Skeletal muscle tissue (tissue), 4 donors: ENCODE measurements around the gene EPS8. TPM values are rescaled to one million over a fixed set of nuclear protein-coding genes. Genes with fewer than 3 reads are reported as not detected.
A peak's percentile ranks its signal among the peaks of the same experiment; 100 is the strongest.
"Not testable (repeated sequence)": the region's sequence is repeated elsewhere in the genome, so short reads cannot be mapped to it uniquely, and the experiment has no call there.

Experiments
- H3K27ac ChIP-seq: one replicate; pipeline ENCODE4 v1.7.0; 2013; ENCODE audit warnings: mild to moderate bottlenecking, low read depth, low read length, inconsistent platforms
- H3K27me3 ChIP-seq, 3 donors: one replicate each; pipeline ENCODE4 v1.7.0; 2013; ENCODE audit warnings: low read length in 3 of 3; ENCODE audit not compliant: control insufficient read depth in 3 of 3, insufficient read depth in 3 of 3
- H3K36me3 ChIP-seq, 3 donors: one replicate each; pipeline ENCODE4 v1.7.0; 2013; ENCODE audit warnings: low read length in 3 of 3; ENCODE audit not compliant: control insufficient read depth in 3 of 3, insufficient read depth in 3 of 3
- H3K4me1 ChIP-seq, 3 donors: one replicate each; pipeline ENCODE4 v1.7.0; 2013; ENCODE audit warnings: low read length in 3 of 3, mild to moderate bottlenecking in 3 of 3; ENCODE audit not compliant: control insufficient read depth in 3 of 3, insufficient read depth in 3 of 3
- H3K4me3 ChIP-seq, 3 donors: one replicate each; pipeline ENCODE4 v1.7.0; 2013; ENCODE audit warnings: low read length in 3 of 3
- H3K9ac ChIP-seq, 3 donors: one replicate each; pipeline ENCODE4 v1.7.0; 2013; ENCODE audit warnings: low read length in 3 of 3, mild to moderate bottlenecking in 3 of 3, moderate library complexity in 2 of 3, low read depth in 1 of 3
- H3K9me3 ChIP-seq, 3 donors: one replicate each; pipeline ENCODE4 v1.7.0; 2013; ENCODE audit warnings: low read length in 3 of 3; ENCODE audit not compliant: control insufficient read depth in 3 of 3
- total RNA-seq: library from RNA; depleted of rRNA; stranded (reverse); fragments of >200 nt; gene quantifications from one replicate; pipeline ENCODE4 v1.2.3, GENCODE V29; 2014
- donor health status: Osteomylitis.

EPS8 gene
- total RNA-seq, 1 donor from 2014 or later: 27.7 TPM

DNA sequence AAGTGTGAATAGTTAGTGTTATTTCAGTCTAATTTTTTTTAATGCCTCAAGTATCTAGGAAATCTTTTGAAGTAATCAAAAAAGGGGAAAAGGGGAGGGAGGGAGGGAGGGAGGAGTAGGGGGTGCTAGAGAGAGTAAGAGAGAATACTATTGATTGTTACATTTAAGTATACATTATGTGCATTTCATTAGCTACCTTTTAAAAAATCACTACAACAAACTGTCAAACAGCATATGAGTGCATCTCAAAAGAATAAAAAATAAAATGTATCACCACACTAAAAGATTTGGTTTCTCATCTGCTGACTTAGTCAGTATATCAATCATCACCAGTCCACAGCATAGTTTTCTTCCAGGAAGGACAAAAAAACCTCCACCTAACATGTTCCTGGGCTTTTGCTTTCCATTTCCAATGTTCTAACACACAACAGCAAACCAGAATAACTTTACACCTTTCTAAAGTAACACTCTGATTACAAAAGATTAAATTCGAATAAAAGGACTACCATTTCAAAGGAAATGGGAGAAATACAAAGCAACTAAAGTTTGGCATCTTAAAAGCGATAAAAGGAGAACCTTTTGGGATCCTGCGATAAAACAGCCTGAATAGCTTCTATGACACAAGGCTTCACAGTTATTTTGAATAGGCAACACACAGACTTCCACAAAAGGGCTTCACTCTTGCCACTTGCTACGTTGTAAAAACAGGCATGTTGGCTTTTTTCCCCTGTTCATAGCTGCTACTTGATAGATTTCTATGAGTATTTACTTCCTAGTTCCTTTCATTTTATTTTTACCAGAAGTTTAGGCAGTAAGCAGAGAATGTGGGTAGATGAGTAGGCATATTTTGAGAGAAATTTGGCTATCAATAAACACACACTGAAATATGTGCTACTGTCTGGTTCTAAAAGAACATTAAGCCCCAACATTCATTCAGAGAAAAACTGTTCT, 160.9 kb downstream of the EPS8 start:
- Histone ChIP-seq H3K27me3 (no peaks in the 10 kb centered on the region), H3K4me1 (peaks cover 9 to 17% (median 10%) of the 10 kb centered on the region in 3 donors), H3K9me3 (no peaks in the 10 kb centered on the region), H3K9ac (peak overlapping the region in 1 of 3 donors; percentile 36), H3K36me3 (peaks cover 0 to 11% (median 2%) of the 10 kb centered on the region in 3 donors), H3K27ac (peak overlapping the region; percentile 67), H3K4me3 (no peak overlapping the region)

- H3K4me1 ChIP-seq: peaks cover 6 to 10% (median 10%) of the 10 kb centered on the region in 3 donors
- H3K27ac ChIP-seq: no peak overlapping the region
- H3K9ac ChIP-seq: no peak overlapping the region
- H3K36me3 ChIP-seq: peaks cover 0 to 13% (median 7%) of the 10 kb centered on the region in 3 donors
- H3K9me3 ChIP-seq: no peaks in the 10 kb centered on the region
- no peak overlapping the region for H3K4me3 ChIP-seq
- H3K27me3 ChIP-seq: no peaks in the 10 kb centered on the region
These were observed 164.1 kb downstream of the EPS8 start for GRCh38 chr12:15625075-15625474.

DNA sequence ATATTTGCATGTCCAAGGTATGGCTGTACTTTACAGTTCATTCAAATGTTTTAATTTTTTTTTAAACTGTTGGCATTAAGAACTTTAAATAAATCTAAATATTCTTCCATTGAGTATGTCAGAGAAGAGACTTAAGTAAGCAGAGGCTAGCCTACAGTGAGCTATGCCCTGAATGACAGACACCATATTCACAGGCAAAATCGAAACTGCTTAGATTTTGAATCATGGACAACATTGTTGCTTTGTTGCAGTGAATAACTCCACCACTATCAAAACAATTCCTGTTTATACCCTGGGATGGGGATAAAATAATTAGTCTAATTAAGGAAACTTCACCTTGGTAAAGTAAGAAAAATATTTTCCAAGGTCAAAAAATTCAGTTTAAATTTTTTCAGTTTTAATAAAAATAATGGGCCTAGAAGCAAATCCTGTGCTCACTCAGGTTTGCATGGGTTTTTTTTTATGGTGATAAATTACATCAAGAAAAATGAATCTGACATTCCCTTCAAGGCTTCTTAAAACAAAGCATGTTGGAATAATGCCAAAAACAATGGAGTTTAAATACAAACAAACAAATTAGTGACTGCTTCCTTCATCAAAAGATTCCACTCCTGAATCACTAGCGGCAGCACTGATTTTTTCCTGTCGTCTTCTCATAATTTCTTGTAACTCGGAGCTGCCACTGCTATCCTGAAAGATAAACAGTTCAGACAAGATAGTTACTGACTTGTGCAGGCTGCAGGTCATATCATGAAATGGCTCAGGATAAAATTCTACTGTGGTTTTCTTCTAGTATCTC, 168.2 kb downstream of the EPS8 start:
- no peak overlapping the region for H3K27ac ChIP-seq
- peaks cover 0 to 2% (median 0%) of the 10 kb centered on the region in 3 donors for H3K9me3 ChIP-seq
- H3K4me1 ChIP-seq: no peaks in the 10 kb centered on the region
- peaks cover 0 to 13% (median 11%) of the 10 kb centered on the region in 3 donors for H3K36me3 ChIP-seq
- H3K9ac ChIP-seq: no peak overlapping the region
- no peaks in the 10 kb centered on the region for H3K27me3 ChIP-seq
- H3K4me3 ChIP-seq: no peak overlapping the region

GRCh38 chr12:15616495-15616894, 172.7 kb downstream of the EPS8 start:
- not testable (repeated sequence) for H3K4me3 ChIP-seq, H3K9me3 ChIP-seq, H3K9ac ChIP-seq, H3K36me3 ChIP-seq, H3K4me1 ChIP-seq, H3K27me3 ChIP-seq, H3K27ac ChIP-seq

- Histone ChIP-seq H3K9ac (no peak overlapping the region), H3K4me1 (no peaks in the 10 kb centered on the region), H3K27me3 (no peaks in the 10 kb centered on the region), H3K9me3 (peaks cover 0 to 3% (median 2%) of the 10 kb centered on the region in 3 donors), H3K4me3 (no peak overlapping the region), H3K36me3 (peaks cover 0 to 2% (median 0%) of the 10 kb centered on the region in 3 donors), H3K27ac (no peak overlapping the region)
These were observed 175.2 kb downstream of the EPS8 start for GRCh38 chr12:15613981-15614380.

GRCh38 chr12:15608941-15609340, 180.2 kb downstream of the EPS8 start:
- no peaks in the 10 kb centered on the region for H3K27me3 ChIP-seq
- peaks cover 0 to 3% (median 0%) of the 10 kb centered on the region in 3 donors for H3K9me3 ChIP-seq
- peaks cover 0 to 3% (median 0%) of the 10 kb centered on the region in 3 donors for H3K4me1 ChIP-seq
- no peak overlapping the region for H3K27ac ChIP-seq
- no peak overlapping the region for H3K9ac ChIP-seq
- H3K4me3 ChIP-seq: no peak overlapping the region
- no peaks in the 10 kb centered on the region for H3K36me3 ChIP-seq

- H3K27me3 ChIP-seq: no peaks in the 10 kb centered on the region
These were observed 180.8 kb downstream of the EPS8 start for GRCh38 chr12:15608406-15608805.

GRCh38 chr12:15605881-15606590, 183.2 kb downstream of the EPS8 start:
- Histone ChIP-seq H3K27ac (no peak overlapping the region), H3K4me3 (no peak overlapping the region), H3K9ac (no peak overlapping the region), H3K27me3 (no peaks in the 10 kb centered on the region), H3K36me3 (no peaks in the 10 kb centered on the region), H3K9me3 (no peaks in the 10 kb centered on the region), H3K4me1 (peaks cover 0 to 3% (median 0%) of the 10 kb centered on the region in 3 donors)

More at GRCh38 chr12:15608406-15608805, 180.8 kb downstream of the EPS8 start:
- Histone ChIP-seq H3K27ac (no peak overlapping the region), H3K4me3 (no peak overlapping the region), H3K4me1 (peaks cover 0 to 3% (median 0%) of the 10 kb centered on the region in 3 donors), H3K36me3 (no peaks in the 10 kb centered on the region), H3K9ac (no peak overlapping the region), H3K9me3 (peaks cover 0 to 3% (median 0%) of the 10 kb centered on the region in 3 donors)

DNA sequence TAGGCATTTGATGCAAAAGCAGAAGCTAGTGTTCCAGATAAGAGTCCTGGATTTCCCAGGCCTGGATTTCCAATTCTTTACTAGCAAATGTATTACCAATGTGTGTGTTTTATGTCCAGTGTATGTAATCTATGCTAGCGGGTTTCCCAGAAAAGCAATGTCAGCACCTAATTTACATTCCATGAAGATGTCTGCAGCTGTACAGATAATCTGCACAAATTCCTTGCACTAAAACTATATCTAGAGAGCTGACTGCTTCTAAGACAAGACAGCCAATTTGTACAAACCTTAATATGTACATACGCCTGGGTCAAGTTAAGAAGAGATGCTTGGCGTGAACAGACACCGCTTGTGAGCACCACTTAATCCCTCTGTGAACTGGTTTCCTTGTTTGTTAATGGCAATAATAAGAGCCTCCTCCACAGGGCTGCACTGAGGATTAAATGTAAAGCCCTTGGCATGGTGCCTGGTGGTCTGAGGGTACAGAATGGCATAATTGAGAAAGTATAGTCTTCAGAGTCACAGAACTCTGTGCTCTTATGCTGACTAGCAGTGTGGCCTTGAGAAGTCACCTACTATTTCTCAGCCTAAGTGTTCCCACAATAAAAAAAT, 185.6 kb downstream of the EPS8 start:
- Histone ChIP-seq H3K4me3 (no peak overlapping the region), H3K27me3 (no peaks in the 10 kb centered on the region), H3K9ac (no peak overlapping the region), H3K4me1 (peaks cover 4 to 6% (median 5%) of the 10 kb centered on the region in 3 donors), H3K27ac (no peak overlapping the region), H3K36me3 (no peaks in the 10 kb centered on the region), H3K9me3 (no peaks in the 10 kb centered on the region)
